ENCODE data around the gene COL8A2.

DNA sequence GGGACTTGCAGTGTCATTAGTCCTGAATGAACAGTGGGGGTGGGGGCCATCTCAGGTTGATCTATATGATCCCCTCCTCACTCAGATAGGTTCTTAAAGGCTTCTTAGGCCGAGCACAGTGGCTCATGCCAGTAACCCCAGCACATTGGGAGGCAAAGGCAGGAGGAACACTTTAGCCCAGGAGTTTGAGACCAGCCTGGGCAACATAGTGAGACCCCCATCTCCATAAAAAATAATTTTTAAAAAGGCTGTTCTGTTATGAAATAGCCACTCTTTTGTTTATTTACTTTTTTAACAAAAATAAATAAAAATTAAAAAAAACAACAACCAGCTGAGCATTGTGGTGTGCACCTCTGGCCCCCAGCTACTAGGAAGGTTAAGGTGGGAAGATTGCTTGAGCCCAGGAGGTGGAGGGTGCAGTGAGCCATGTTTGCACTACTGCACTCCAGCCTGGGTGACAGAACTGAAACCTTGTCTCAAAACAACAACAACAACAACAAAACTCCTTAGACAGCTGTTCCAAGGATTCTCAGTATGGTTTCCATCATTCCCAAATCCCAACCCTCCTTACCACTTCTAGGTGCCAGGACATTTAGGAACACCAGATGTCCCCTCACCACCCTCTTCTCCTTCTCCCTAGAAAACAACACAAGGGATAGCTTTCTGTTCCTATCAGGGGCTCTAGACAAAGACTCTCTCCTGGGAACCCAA is 26.3 kb upstream of the COL8A2 start:
- TF ChIP-seq TP53 (CRISPR knock-in tag; IDR thresholded peaks at IDR 0.05) (no peak), ESRRA (CRISPR knock-in tag; IDR thresholded peaks at IDR 0.05; ENCODE audit: borderline replicate concordance) (no peak), ELF4 (CRISPR knock-in tag; IDR thresholded peaks at IDR 0.05; ENCODE audit: low read depth) (no peak), ZNF263 (CRISPR knock-in tag; IDR thresholded peaks at IDR 0.05; ENCODE audit: low read depth) (no peak)
- TF ChIP-seq, protein P1, sequence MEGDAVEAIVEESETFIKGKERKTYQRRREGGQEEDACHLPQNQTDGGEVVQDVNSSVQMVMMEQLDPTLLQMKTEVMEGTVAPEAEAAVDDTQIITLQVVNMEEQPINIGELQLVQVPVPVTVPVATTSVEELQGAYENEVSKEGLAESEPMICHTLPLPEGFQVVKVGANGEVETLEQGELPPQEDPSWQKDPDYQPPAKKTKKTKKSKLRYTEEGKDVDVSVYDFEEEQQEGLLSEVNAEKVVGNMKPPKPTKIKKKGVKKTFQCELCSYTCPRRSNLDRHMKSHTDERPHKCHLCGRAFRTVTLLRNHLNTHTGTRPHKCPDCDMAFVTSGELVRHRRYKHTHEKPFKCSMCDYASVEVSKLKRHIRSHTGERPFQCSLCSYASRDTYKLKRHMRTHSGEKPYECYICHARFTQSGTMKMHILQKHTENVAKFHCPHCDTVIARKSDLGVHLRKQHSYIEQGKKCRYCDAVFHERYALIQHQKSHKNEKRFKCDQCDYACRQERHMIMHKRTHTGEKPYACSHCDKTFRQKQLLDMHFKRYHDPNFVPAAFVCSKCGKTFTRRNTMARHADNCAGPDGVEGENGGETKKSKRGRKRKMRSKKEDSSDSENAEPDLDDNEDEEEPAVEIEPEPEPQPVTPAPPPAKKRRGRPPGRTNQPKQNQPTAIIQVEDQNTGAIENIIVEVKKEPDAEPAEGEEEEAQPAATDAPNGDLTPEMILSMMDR (IDR thresholded peaks at IDR 0.05) = no peak
- TF ChIP-seq, protein P2, sequence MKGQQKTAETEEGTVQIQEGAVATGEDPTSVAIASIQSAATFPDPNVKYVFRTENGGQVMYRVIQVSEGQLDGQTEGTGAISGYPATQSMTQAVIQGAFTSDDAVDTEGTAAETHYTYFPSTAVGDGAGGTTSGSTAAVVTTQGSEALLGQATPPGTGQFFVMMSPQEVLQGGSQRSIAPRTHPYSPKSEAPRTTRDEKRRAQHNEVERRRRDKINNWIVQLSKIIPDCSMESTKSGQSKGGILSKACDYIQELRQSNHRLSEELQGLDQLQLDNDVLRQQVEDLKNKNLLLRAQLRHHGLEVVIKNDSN (CRISPR knock-in tag; IDR thresholded peaks at IDR 0.05) = no peak
- TF ChIP-seq, protein P3, sequence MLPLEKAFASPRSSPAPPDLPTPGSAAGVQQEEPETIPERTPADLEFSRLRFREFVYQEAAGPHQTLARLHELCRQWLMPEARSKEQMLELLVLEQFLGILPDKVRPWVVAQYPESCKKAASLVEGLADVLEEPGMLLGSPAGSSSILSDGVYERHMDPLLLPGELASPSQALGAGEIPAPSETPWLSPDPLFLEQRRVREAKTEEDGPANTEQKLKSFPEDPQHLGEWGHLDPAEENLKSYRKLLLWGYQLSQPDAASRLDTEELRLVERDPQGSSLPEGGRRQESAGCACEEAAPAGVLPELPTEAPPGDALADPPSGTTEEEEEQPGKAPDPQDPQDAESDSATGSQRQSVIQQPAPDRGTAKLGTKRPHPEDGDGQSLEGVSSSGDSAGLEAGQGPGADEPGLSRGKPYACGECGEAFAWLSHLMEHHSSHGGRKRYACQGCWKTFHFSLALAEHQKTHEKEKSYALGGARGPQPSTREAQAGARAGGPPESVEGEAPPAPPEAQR (CRISPR knock-in tag; IDR thresholded peaks at IDR 0.05) = no peak
- TF ChIP-seq, protein P4, sequence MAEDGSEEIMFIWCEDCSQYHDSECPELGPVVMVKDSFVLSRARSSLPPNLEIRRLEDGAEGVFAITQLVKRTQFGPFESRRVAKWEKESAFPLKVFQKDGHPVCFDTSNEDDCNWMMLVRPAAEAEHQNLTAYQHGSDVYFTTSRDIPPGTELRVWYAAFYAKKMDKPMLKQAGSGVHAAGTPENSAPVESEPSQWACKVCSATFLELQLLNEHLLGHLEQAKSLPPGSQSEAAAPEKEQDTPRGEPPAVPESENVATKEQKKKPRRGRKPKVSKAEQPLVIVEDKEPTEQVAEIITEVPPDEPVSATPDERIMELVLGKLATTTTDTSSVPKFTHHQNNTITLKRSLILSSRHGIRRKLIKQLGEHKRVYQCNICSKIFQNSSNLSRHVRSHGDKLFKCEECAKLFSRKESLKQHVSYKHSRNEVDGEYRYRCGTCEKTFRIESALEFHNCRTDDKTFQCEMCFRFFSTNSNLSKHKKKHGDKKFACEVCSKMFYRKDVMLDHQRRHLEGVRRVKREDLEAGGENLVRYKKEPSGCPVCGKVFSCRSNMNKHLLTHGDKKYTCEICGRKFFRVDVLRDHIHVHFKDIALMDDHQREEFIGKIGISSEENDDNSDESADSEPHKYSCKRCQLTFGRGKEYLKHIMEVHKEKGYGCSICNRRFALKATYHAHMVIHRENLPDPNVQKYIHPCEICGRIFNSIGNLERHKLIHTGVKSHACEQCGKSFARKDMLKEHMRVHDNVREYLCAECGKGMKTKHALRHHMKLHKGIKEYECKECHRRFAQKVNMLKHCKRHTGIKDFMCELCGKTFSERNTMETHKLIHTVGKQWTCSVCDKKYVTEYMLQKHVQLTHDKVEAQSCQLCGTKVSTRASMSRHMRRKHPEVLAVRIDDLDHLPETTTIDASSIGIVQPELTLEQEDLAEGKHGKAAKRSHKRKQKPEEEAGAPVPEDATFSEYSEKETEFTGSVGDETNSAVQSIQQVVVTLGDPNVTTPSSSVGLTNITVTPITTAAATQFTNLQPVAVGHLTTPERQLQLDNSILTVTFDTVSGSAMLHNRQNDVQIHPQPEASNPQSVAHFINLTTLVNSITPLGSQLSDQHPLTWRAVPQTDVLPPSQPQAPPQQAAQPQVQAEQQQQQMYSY (CRISPR knock-in tag; IDR thresholded peaks at IDR 0.05) = no peak
